Vagina (tissue), 2 donors: ENCODE results near the gene IWS1. TPM values are rescaled to one million over a fixed set of nuclear protein-coding genes. Genes with fewer than 3 reads are reported as not detected.

Experiments used
- DNase-seq, 2 donors: peaks; one replicate each; pipeline ENCODE4 v3.0.0-alpha.2; 2017; ENCODE audit errors: extremely low spot score in 2 of 2
- H3K27ac ChIP-seq: fragments of 200-600 bp; sonication (generic); one replicate; pipeline ENCODE4 v1.5.1; 2019
- H3K27me3 ChIP-seq: fragments of 200-600 bp; sonication (generic); one replicate; pipeline ENCODE4 v1.5.1; 2019
- H3K36me3 ChIP-seq, 2 donors: fragments of 200-600 bp; sonication (generic); one replicate each; pipeline ENCODE4 v1.5.1; 2017 to 2019
- H3K4me1 ChIP-seq: fragments of 200-600 bp; sonication (generic); one replicate; pipeline ENCODE4 v1.5.1; 2019
- H3K4me3 ChIP-seq, 2 donors: fragments of 200-600 bp; sonication (generic); 1 replicate in 1 of 2; 2 replicates in 1 of 2; pipeline ENCODE4 v1.5.1; 2016 to 2019
- H3K9me3 ChIP-seq: fragments of 200-600 bp; sonication (generic); one replicate; pipeline ENCODE4 v1.5.1; 2019
- CTCF ChIP-seq, 3 experiments: fragments of 450-650 bp in 2 of 3; fragments of 200-600 bp in 1 of 3; sonication (generic) in 1 of 3; IDR thresholded peaks; one replicate each; pipeline ENCODE4 v1.5.1; 2017 to 2019; ENCODE audit warnings: antibody characterized with exemption in 3 of 3, mild to moderate bottlenecking in 2 of 3, moderate library complexity in 2 of 3
- POLR2A ChIP-seq, 2 donors: fragments of 450-650 bp; IDR thresholded peaks; one replicate each; pipeline ENCODE4 v1.6.1; 2017; ENCODE audit warnings: antibody characterized with exemption in 2 of 2, mild to moderate bottlenecking in 2 of 2, moderate library complexity in 2 of 2
- POLR2AphosphoS5 ChIP-seq, 2 donors: sonication (generic); formaldehyde crosslinking; IDR thresholded peaks; one replicate each; pipeline ENCODE4 v1.9.0; 2017; ENCODE audit warnings: antibody characterized with exemption in 2 of 2, mild to moderate bottlenecking in 2 of 2, low read depth in 1 of 2; ENCODE audit not compliant: insufficient read depth in 1 of 2
- intact Hi-C: fragments of 100-400 bp; cut with DNase I; formaldehyde crosslinking; loops from one replicate; pipeline ENCODE4 v1.15.1; 2023
- total RNA-seq: library from RNA; depleted of rRNA; stranded (reverse); fragments of >200 nt; gene quantifications from one replicate; pipeline ENCODE4 v1.2.3, GENCODE V29; 2016

Gene IWS1
- total RNA-seq, 1 donor from 2014 or later, result 40.8 TPM

- DNase-seq, result no peak
- H3K36me3 ChIP-seq, result no peaks in the 10 kb centered on the region
- H3K9me3 ChIP-seq, result no peaks in the 10 kb centered on the region
- no peaks in the 10 kb centered on the region for H3K27me3 ChIP-seq
- H3K4me3 ChIP-seq, result no peak overlapping the region
- no peak for TF ChIP-seq CTCF (IDR thresholded peaks at IDR 0.05)
- no peak for TF ChIP-seq POLR2A (IDR thresholded peaks at IDR 0.05)
- intact Hi-C loops, result no loop called here
- no peak overlapping the region for H3K27ac ChIP-seq
- H3K4me1 ChIP-seq, result no peaks in the 10 kb centered on the region
These were observed 74.3 kb downstream of the IWS1 start for GRCh38 chr2:127451981-127452380.

- Histone ChIP-seq H3K27ac (no peak overlapping the region), H3K27me3 (no peaks in the 10 kb centered on the region), H3K9me3 (no peaks in the 10 kb centered on the region), H3K4me1 (no peaks in the 10 kb centered on the region), H3K4me3 (no peak overlapping the region), H3K36me3 (no peaks in the 10 kb centered on the region)
- TF ChIP-seq POLR2AphosphoS5 (IDR thresholded peaks at IDR 0.05; ENCODE audit: insufficient read depth in 1 of 2, low read depth in 1 of 2), result no peak
- TF ChIP-seq CTCF (IDR thresholded peaks at IDR 0.05), result no peak
- TF ChIP-seq POLR2A (IDR thresholded peaks at IDR 0.05), result no peak
- intact Hi-C loops, result no loop called here
- DNase-seq, result no peak
These were observed 76.4 kb downstream of the IWS1 start for GRCh38 chr2:127449898-127450297.

GRCh38 chr2:127449414-127449813 lies 76.9 kb downstream of the IWS1 start:
- intact Hi-C loops, result no loop called here
- no peaks in the 10 kb centered on the region for H3K4me1 ChIP-seq
- TF ChIP-seq POLR2AphosphoS5 (IDR thresholded peaks at IDR 0.05; ENCODE audit: insufficient read depth in 1 of 2, low read depth in 1 of 2), result no peak
- no peak for TF ChIP-seq CTCF (IDR thresholded peaks at IDR 0.05)
- TF ChIP-seq POLR2A (IDR thresholded peaks at IDR 0.05), result no peak
- no peak overlapping the region for H3K27ac ChIP-seq
- no peaks in the 10 kb centered on the region for H3K27me3 ChIP-seq
- no peaks in the 10 kb centered on the region for H3K36me3 ChIP-seq
- no peak for DNase-seq
- H3K9me3 ChIP-seq, result no peaks in the 10 kb centered on the region
- H3K4me3 ChIP-seq, result no peak overlapping the region

GRCh38 chr2:127448526-127448925 lies 77.8 kb downstream of the IWS1 start:
- no peak overlapping the region for H3K4me3 ChIP-seq
- H3K4me1 ChIP-seq, result no peaks in the 10 kb centered on the region
- no peaks in the 10 kb centered on the region for H3K27me3 ChIP-seq
- H3K27ac ChIP-seq, result no peak overlapping the region
- H3K36me3 ChIP-seq, result no peaks in the 10 kb centered on the region
- DNase-seq, result no peak
- intact Hi-C loops, result no loop called here
- TF ChIP-seq CTCF (IDR thresholded peaks at IDR 0.05) (no peak), POLR2AphosphoS5 (IDR thresholded peaks at IDR 0.05; ENCODE audit: insufficient read depth in 1 of 2, low read depth in 1 of 2) (no peak), POLR2A (IDR thresholded peaks at IDR 0.05) (no peak)
- H3K9me3 ChIP-seq, result no peaks in the 10 kb centered on the region

- Histone ChIP-seq H3K27me3 (no peaks in the 10 kb centered on the region), H3K4me3 (no peak overlapping the region), H3K9me3 (no peaks in the 10 kb centered on the region), H3K4me1 (no peaks in the 10 kb centered on the region), H3K27ac (no peak overlapping the region), H3K36me3 (no peaks in the 10 kb centered on the region)
- intact Hi-C loops, result no loop called here
- DNase-seq, result no peak
- TF ChIP-seq CTCF (IDR thresholded peaks at IDR 0.05), result no peak
- TF ChIP-seq POLR2AphosphoS5 (IDR thresholded peaks at IDR 0.05; ENCODE audit: insufficient read depth in 1 of 2, low read depth in 1 of 2), result no peak
- no peak for TF ChIP-seq POLR2A (IDR thresholded peaks at IDR 0.05)
These were observed 86.9 kb downstream of the IWS1 start for GRCh38 chr2:127439343-127439742.
